HG03175 (cell line): ENCODE data around the gene AGPAT2.

Experiments used
- ATAC-seq: cut with Tn5 transposase; IDR thresholded peaks from one replicate; pipeline ENCODE4 v1.9.1; 2021; ENCODE audit warnings: mild to moderate bottlenecking, moderate library complexity; ENCODE audit not compliant: unreplicated experiment

AGPAT2 gene

DNA sequence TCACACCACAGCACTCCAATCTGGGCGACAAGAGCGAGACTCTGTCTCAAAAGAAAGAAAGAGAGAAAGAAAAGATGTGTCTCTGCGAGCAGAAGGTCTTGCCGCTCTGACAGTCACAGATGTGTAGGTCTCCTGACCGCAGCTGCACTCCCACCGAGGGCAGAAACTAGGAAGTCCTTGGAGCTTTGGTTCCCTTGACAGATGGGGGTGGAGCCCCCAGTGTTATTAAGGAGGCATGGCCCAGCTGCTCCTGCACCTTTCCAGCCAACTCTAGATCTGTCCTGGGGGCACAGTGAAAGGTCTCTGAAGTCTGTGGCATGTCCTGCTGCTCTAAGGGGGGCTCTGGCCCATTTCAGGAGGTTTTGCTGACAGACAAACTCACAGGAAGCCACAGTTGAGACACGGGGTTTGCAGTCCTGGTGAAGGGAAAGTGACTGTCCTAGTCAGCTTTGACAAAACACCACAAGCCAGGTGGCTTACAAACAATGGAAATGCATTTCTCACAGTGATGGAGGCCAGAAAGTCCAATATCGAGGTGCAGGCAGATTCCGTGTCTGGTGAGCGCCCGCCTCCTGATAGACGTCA lies 16.1 kb upstream of the AGPAT2 start:
- ATAC-seq = no peak

DNA sequence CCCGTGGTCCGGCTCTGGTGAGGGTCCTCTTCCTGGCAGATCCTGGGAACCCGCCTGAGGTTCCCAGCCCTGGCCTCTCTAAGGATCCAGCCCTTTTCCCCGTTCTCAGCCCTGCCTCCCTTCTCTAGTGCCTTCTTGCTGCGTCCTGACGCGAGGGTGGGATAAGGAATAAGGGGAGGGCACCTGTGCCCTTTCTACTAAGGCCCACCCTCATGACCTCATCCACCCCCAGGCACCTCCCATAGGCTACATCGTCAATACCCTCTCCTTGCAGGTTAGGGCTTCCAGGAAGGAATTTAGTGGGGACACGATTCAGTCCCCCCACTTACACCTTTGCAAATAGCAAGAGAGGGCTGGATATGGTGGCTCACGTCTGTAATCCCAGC lies 14.4 kb upstream of the AGPAT2 start:
- no peak for ATAC-seq

DNA sequence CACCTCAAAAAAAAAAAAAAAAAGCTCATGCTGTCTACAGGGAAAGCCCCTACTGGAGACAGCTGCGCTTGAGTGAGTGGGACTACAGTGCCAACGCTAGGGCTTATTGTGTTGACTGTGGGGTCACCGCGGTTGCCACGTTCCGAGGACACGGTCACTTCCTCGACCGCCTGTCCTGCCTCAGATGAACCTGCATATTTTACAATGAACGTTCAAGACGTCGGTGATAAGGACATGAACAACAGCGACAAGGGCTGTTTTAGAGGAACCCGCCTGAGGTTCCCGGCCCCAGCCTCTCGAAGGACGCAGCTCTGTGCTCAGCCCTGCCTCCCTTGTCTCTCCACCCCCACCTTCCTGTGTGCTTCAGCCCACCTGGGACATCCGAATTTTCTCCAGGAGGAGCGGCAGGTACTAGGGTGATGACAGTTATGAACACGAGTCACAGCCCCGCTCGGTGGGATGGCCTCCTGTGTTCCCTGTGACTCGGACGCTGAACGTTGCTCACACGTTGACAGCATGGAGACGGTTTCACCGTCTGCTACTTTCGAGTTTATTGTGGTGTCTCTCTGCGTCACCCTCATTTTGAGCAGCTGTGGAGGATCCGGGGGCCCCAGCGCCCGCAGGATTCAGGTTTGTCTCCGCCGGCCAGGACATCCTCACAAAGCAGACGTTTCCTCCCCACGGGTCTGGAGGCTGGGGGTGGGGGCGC lies 13.9 kb upstream of the AGPAT2 start:
- ATAC-seq = peak; percentile 63

DNA sequence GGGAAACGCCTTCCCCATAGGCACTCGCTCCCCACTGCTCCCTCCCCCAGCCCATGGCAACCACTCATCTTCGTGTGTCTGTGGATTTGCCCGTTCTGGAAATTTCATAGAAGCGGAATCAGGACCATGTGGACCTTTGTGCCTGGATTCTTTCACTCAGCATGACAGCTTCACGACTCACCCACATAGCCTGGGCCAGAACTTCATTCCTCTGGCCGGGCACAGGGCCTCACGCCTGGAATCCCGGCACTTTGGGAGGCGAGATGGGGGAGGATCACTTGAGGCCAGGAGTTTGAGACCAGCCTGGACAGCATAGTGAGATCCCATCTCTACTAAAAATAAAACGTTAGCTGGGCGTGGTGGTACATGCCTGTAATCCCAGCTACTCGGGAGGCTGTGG lies 13.0 kb upstream of the AGPAT2 start:
- ATAC-seq = no peak

DNA sequence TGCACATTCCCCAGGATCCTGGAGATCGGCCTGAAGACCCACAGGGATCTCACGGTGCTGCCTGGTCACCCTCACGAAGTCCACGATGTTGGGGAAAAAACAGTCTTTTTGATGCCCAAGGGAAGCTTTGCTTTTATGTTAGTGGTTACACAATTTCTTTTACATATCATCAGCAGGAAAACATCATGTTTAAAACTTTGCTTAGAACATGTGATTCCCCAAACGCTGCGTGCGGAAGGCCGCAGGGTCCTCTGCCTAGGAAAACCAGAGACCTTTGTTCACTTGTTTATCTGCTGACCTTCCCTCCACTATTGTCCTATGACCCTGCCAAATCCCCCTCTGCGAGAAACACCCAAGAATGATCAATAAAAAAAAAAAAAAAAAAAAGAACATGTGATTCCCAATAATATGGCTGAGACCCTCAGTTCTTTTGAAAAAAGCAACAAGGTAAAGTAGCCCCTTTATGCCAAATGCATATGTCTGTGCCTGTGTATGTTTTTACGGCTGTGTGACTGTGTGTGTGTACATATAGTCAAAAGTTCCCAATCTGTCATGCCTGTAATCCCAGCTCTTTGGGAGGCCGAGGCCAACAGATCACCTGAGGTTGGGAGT lies 11.5 kb upstream of the AGPAT2 start:
- no peak for ATAC-seq

DNA sequence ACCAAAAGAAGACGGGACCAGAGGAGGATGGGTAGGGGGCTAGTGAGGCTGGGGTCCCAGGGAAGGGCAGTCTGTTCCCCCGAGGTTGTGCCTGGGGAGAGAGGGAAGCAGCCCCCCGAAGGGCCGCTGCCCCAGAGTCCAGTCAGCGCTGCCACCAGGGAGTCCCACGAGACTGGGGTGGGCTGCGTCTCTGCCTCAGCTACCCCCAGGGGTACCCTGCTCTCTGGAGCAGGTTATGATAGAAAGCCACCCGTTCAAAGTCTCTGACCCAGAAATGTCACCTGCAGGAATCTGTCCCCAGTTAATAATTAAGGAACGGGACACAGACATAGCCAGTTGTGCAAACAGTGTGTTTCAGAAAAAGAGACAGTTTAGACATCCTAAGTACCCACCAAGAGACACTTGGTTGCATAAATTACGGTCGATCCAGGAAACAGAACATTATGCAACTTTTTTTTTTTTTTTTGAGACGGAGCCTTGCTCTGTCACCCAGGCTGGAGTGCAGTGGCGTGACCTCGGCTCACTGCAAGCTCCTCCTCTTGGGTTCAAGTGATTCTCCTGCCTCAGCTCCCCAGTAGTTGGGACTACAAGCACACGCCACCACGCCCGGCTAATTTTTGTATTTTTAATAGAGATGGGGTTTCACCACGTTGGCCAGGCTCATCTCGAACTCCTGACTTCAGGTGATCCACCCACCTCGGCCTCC lies 10.7 kb upstream of the AGPAT2 start:
- ATAC-seq = no peak

DNA sequence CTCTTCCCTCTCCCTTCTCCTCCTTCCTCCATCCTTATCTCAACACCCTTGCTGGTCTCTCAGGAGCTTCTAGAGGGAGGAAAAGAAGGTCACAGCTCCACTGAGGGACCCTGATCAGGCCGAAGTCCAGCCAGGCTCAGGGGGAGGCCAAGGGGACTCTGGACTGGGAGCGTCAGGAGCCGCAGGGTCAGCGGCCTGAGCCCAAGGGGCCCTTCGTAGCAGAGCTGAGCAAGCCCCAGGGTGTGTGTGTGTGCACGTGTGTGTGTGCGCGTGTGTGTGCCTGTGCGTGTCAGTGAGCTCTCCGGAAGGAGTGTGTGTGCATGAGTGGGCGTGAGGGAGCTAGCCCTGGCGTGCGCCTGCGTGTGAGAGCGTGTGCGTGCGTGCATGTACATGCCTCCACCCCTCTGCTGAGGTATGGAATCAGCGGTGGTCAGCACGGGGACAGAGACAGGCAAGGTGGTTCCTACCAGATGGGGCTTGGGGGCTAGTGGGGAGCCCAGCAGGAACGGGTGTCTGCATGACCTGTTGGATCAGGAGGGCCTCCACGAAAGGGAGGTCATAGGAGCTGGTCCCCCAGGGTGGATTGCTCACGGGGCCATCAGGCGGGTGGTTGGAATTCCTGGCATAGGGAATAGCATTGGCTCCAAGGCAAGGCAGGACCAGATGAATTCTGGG lies 10.0 kb upstream of the AGPAT2 start:
- ATAC-seq = no peak

DNA sequence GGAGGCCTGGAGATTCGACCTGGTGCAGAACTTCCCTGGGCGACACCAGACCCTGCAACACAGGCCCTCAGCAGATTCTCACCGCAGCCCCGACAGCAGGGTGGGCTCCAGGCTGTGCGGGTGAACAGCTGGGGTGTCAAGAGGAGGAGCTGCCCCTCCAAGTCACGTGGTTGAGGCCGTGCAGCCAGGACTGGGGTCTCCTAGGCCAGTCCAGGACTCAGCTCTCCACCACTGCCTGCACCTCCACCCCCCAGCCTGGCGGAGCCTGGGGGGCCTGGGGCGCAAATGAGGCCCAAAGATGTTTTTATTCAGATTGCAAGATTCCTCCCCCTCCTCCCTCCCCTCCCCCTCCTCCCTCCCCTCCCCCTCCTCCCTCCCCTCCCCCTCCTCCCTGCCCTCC lies 9.2 kb upstream of the AGPAT2 start:
- no peak for ATAC-seq

DNA sequence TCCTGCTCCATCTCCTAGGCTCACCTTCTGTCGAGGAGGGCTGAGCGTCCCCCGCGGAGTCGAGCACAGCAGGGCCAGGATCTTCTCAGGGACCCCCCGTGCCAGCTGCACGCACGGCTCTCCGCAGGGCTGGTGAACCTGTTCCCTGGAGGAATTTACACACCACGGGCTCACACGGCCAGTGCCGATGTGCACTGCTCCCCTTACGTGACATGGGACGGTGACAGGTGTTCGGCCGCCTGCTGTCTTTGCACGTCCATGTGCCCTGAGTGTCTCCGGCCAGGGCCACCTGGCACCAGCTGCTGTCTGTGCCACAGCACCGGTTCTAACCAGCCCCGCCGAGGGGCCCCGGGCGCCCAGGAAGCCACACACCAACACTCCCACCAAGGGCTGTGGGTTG lies 8.7 kb upstream of the AGPAT2 start:
- ATAC-seq = no peak

DNA sequence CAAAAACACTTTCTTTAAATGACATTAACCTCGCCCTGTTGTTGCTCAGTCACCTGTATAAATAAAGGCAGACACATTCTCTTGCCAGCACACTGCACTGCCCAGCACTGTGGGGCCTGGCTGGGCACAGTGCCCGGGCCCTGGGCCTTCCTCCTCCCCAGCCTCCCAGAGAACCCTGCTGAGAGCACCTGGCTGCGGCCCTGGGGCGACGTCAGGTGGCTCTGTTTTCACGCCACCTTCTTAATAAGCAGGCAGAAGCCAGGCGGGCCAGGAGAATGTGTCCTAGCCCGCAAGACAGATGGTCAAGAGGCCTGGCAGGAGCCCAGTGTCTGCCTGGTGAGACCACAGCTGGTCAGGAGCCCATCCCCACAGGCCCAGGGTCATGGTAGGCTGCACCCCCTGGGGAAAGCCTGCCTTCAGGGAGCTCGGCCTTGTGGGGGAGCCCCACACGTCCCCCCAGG lies 8.2 kb upstream of the AGPAT2 start:
- no peak for ATAC-seq

DNA sequence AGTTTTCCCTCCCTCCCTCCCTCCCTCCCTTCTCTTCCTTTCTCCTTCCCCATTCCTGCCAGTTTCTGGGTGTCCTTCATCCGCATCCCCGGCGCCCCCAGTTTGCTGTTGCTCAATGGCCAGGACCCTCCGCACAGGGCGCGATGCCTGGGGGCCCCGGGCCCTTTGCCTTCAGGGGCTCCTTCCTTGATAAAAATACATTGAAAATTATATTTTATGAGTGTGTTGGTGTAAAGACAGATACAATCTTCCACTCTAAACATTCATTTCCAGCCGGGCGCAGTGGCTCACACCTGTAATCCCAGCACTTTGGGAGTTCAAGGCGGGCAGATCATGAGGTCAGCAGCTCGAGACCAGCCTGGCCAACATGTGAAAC lies 7.6 kb upstream of the AGPAT2 start:
- no peak for ATAC-seq

DNA sequence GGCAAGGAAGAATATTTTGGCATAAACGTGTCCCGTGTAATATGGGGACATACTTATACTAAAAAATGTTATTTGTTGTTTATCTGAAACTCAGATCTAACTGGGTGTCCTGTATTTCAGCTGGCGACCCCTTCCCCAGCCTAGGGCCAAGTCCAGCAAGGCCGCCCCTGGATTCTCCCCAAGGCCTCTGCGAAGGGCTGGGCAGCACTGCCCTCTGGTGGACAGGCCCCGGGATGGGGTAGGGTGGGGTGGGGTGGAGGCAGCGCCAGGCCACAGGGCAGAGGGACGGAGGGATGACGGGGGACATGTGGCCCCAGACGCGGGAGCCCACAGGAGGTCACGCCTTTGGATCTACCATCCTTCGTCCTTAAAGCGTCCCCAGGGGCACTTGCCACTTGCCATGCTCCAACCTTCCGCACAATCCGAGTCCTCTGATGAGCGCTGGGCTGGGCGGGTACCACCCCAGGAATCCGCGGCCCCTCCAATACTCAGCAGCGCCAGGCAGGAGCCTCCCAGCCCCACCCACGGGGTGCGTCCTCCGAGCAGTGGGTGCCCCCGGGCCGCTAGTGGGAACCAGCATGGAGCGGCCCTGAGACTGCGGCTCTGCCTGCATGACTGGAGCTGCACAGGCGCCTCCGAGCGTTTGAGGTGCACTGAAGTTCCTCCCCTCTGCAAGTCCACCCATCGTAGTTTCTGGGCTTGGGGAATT lies 7.1 kb upstream of the AGPAT2 start:
- no peak for ATAC-seq

DNA sequence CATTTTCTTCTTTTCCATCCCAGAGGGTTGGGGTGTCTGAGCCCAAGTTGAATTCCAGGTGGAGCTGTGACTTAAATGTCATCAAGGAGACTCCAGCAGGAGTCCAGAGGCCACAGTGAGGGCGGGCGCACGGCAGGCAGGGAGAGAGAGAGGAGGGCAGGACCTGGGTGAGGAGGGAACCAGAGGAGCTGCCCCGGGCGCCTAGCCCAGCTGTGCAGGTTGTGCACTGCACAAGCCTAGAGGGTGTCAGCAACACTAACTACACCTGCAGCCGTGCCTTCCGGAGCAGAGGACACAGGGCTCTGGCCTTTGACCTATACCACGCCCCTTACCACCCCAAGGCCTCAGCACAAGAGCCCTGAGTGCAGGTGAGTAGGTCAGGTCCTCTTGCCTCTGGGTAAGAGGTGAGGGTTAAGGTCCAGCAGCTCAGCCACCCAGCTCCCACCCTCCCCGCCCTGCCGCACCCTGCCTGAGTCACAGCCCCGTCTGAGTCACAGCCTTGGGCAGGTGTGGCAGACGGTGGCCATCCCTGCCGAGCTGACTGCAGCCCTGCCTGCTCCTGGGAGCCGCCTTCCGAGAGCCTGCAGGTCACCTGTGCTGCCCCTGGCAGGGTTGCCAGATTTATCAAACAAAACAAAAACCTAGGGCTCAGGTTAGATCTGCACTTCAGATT lies 6.4 kb upstream of the AGPAT2 start:
- ATAC-seq = no peak

DNA sequence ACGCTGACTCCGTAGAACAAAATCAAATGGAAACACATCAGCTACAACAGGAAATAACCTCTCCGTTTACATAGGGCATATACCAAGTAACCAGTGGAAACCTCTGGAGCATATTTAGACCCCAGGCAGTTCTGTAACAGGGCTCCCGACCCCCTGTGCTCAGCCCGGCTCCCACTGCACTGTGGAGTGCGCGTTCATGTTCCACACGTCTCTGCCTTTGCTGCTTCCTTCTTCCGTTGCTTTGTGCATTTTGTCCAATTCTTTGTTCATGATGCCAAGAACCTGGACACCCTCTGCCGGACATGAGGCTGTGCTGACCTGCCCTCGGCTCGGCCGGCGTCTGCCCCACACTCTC lies 5.9 kb upstream of the AGPAT2 start:
- ATAC-seq = no peak

DNA sequence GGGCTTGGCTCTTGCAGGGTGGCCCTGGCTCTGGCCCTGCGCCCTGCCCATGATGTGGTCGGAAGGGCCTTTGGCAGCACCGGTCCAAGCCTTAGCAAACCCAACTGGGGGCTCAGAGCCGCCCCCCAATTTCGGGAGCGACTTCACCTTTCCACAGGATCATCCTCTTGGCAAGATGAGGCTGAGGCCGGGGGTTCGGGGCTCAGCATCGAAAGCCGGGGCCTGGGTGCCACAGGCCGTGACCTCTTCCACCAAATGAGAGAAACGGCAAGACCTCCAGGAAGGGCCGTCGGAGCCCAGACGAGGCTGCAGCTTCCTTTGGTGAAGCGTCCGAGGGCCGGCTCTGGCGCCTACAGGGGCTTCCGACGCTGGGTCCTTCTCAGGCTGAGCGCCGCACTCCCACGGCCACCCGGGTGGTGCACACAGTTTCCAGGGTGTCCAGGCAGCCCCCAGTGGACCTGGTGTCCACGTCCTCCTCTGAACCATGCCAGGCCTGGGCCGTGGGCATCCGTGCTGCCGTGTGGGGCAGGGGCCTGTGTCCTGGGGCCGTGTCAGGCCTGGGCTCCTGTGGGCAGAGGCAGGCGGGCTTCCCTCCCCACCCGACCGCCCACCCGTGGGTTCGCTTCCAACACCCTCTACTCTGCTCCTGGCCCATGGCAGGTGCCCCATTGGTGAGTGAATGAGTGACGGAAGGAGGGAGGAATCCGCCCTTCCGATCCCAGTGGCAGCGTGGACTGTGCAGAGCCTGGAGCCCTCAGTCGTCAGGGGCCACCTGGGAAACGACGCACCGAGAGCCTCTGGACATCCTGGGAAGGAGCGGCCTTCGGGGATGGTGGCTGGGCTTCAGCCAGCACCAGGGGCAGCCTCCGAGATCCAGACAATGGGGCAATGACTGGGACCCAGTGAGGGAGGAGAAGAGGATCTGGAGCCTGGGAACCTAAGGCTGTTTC lies 5.2 kb upstream of the AGPAT2 start:
- no peak for ATAC-seq

DNA sequence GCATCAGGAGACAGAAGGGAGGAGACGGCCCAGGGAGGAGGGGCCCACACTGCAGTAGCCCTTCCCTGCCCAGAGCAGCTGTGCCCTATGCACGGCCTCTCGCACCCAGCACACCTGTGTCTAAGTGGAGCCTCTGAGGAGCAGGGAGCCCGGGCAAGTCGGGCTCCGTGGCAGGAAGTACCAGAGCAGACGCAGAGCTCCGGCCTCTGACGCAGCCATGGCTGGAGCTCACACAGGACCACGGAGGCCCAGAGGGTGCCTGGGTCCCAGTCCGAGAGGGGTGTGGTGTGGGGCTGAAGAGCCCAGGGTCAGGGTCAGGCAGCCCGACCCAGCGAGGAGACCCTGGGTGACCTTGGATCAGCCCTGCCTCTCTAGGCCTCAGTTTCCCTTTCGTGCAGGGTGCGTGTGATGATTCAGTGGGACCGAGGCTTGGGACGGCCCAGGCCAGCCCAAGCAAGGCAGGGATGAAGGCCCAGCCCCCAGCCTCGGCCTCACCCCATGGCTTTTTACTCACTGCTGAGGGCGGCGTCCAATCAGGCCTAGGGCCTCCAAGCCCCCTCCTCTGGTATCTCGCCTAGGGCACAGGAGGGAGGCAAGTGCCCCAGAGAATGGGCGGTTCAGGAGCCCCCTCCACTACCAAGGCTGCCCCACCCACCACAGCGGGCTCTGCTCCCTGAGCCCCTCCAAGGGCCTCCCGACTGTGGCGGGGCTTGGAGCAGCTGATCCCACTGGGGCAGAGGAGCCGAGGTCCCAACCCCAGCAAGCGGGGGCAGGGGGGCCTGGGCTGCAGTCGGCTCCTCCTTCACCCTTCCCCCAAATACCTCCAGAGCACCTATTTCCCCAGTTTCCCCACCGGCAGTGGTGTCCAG lies 4.3 kb upstream of the AGPAT2 start:
- ATAC-seq = no peak

DNA sequence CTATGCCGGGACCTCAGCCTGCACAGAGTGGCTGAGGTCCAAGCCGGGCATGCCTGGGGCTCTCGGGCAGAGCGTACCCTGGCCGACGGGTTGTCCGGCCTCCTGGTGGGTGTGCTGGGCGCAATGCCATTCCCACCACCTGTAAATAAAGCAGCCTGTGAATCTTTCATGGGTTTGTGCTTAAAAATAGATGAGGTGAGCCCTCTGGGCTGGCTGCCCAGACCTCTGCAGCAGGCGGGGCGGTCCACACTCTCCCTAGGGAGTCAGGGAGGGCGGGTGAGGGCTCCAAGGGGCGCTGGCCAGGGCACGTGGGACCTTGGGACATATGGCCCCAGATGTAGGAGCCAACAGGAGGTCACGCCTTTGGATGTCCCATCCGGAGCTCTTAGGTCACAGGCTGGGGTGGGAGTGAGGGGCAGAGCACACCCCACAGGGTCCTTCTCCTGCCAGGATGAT lies 3.6 kb upstream of the AGPAT2 start:
- ATAC-seq = no peak
